ENCODE results near the gene HECW1.
A peak's percentile ranks its signal among the peaks of the same experiment; 100 is the strongest.
"Not testable (repeated sequence)": the region's sequence is repeated elsewhere in the genome, so short reads cannot be mapped to it uniquely, and the experiment has no call there.

The HECW1 gene

DNA sequence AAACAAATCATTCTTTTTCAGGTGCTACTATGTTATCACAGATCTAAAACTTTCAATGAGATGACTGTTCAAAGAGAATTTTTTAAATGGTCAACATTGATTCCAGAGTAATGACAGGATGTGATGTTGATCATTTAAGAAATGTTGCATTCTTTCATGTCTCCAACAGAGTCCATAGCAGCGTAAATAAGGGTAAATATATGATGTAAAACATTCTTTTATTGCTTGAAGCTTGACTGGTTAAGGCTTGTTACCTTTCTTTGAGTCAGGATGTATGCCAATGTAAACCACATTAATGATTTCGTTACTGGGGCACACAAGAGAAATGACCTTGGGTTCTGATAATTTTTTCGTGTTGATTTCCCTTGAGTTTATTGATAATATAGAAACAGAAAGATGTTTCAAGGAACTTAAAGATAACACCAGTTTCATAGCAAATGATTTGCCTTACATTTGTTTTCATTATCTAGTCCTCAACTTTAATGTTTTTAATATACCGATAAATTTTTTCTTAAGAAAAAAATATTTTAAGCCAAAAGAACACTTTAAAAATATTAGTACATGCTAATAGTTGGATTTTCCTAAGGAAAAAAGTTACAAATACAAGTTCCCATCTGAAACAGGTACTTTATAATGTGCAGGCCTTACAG lies 473.9 kb downstream of the HECW1 start:
- no peak for FAIRE-seq

DNA sequence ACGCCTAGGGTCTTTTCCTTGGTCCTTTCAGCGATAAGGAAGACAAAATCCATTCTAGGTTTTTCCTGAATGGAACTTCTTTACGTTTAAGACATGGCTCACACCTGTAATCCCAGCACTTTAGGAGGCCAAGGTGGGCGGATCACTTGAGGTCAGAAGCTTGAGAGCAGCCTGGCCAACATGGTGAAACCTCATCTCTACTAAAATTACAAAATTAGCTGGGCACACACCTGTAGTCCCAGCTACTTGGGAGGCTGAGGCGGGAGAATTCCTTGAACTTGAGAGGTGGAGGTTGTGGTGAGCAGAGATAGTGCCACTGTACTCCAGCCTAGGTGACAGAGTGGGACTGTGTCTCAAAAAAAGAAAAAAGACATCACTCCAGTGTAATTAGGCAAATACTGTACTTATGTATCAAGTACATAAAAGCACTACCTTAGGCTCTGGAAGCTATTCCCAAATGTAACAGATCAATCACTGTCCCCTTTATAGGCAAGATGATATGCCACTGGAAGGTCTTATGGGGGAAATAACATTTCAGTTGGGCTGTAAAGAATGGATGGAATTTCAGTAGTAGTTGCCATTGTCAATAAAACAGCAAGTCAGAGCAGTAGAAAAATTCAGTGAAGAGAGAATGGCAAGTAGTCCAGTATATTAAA lies 476.2 kb downstream of the HECW1 start:
- FAIRE-seq: no peak

DNA sequence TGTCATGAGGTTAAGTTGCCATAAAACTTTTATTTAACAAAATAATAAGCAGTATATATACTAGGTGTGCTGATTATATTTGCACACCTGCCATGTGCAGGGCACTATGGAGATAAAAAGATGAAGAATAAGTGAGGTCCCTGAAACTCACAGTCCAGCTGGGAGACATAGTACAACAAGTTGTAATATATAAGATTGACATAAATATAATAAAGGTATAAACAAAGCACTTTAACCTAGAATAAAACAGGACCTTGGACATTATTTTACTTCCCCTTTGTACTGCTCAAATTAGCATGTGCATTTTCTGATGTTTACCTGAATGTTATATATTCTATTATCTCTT lies 476.7 kb downstream of the HECW1 start:
- FAIRE-seq: no peak

DNA sequence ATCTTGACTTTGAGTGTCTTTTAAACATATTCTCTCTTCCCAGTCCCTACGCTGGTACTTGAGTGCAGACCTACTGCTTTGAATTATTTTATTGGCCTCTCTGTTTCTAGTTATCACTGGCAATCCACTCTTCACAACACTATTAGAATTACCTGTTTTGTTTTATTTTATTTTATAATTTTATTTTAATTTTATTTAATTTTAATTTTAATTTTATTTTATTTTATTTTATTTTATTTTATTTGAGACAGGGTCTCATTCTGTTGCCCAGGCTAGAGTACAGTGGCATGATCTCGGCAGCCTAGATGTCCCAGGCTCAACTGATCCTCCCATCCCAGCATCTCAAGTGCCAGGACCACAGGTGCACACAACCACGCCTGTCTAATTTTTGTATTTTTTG lies 477.3 kb downstream of the HECW1 start:
- no peak for FAIRE-seq

DNA sequence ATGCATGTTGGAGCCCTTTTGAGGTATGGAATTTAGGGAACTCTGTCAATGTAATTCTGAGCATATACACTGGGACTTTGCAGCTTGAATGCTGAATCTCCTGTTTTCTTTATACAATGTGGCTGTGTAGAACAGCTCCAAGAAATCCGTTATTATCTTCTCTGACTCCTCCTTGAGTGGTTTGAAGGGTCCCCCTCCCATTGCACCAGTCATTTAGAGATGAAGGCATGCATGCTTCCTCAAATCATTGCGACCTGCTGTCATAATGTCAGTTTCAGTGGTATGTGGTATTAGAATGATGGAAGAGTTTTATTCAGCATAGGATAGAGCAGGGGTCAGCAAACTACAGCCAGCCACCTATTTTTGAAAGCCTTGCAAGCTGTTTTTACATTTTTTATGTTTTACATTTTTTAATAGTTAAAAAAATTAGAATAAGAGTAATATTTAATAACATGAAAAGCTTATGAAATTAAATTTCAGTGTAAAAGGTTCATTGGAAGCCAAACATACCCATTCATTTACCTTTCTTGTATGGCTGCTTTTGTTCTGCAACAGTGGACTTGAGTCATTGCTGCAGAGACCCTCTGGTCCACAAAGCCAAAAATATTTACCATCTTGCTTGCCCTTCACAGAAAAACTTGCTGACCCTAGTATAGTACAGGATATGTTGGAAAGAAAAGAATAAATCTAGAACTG lies 478.6 kb downstream of the HECW1 start:
- no peak for FAIRE-seq

DNA sequence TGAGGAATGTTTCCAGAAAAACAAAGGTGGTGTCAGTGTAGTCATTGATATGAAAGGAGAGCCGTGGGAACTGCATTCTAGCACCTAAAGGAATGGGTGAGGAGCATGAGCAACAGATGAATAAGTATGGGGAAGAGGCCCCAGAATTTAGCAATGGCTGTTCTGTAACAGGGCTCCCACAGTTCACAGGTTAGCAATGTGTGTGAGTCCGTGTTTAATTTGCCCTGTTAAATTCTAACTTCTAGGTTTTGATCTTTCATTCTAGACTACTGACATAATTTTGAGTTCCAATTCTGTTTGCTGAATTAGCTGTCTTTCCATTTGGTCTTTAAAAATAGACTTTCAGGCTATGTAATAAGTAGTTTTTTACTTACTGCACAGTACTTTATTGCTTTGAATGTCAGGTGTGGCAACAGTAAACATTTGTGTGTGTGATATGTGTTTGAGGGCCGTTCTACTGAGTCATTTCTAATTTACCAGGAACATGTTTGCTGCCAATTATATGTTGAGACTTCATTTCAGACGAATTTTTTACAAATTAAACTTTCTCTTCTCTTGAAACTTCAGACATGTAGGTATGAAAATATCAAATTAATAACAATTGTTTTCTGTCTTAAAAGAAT lies 479.2 kb downstream of the HECW1 start:
- no peak for FAIRE-seq

DNA sequence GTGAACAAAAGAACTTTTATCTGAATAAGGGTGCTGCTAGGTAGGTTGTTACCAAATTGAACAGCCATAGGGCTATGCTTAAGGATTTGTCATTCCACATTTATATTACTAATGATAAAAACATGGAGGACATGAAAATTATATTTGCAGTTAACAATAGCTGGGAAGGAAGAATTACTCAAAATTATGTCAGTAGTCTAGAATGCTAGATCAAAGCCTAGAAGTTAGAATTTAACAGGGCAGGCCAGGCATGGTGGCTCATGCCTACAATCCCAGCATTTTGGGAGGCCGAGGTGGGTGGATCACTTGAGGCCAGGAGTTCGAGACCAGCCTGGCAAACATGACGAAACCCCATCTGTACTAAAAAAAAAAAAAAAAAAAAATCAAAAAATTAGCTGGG lies 479.9 kb downstream of the HECW1 start:
- peak; percentile 14 for FAIRE-seq

DNA sequence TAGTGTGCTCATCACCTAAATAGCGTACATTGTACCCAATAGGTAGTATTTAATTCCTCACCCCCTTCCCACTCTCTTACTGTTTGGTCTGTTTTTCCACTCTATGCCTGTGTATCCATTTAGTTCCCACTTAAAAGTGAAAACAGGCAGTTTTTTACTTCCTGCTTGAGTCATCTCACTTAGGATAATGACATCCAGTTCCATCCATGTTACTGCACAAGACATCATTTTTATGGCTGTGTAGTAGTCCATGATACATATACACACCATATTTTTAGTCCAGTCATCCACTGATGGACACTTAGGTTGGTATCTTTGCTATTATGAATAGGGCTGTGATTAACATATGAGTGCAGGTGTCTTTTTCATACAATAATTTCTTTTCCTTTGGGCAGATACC lies 480.6 kb downstream of the HECW1 start:
- FAIRE-seq: no peak

DNA sequence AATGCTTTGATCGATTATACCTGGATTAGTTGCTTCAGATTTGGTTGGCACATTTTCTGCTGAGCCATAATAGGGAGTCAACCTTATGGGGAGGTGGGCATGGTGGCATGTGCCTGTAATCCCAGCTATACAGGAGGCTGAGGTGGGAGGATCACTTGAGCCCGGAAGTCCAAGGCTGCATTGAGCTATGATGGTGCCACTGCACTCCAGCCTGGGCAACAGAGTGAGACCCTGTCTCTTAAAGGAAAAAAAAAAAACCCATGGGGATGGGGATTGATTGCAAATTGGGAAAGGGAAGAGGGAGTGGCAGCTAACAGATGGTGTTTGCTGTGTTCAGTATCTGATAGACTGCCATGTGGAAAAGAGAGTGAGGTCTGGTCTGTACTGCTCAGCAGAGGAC lies 481.6 kb downstream of the HECW1 start:
- no peak for FAIRE-seq

DNA sequence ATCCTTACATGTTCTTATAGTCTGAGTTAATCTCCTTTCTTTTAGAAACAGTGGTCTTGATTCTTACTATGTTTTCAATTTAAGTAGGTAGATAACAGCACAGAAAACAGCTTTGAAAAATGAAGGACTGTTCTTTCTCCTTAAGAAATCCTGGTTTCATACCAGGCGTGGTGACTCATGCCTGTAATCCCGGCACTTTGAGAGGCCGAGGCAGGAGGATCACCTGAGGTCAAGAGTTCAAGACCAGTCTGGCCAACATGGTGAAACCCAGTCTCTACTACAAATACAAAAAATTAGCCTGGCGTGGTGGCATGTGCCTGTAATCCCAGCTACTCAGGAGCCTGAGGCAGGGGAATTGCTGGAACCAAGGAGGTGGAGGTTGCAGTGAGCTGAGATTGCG lies 484.0 kb downstream of the HECW1 start:
- not testable (repeated sequence) for FAIRE-seq

DNA sequence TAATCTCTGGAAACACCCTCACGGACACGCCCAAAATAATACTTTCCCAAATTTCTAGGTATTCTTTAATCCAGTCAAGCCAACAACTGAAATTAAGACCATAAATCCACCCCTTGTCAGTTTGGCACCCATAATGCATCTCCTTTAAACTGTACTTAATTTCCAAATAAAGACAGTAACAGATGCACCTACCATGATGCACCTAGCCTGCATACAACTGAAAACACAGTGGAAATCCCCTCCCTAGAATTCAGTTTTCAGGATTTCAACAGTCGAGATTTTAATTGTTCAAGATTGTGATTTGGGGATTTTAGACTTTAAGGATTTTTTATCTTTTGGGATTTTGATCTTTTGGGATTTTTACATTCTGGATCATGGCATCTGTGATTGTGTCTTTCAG lies 487.6 kb downstream of the HECW1 start:
- no peak for FAIRE-seq

DNA sequence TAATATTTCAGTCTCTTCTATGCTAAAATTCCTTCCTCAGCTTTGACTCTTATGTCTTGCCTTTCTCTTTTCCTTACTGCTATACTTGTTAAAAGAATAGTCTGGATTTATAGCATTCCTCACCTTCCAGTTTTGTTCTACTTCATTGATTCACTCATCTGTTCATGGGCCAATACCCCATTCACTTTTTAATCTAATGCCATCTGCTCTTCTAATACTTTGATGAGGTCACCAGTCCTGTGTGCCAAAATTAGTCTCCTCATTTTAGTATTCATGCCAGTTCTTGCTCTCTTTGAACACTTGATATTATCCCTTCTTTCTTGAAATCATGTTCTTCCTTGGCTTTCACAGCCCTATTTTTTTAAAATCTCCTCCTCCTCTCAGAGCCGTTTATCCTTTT lies 489.8 kb downstream of the HECW1 start:
- FAIRE-seq: no peak

DNA sequence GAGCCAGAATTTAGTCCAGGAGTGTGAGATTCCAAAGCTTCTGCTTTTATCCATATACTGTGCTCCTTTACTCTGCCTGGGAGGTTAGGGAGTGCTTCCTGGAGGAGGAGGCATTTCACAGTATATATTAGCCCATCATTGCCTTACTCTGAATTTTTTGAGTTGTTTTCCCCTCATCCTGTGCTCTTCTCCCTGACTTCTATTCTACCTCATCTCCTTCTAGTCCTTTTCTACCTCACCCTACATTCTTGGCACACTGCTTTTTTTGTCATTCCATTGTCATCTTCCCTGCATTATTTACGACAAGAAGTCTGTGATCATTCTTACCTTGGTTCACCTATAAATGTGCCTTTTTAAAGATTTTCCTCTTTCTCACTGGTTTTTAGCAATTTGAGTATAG lies 491.8 kb downstream of the HECW1 start:
- FAIRE-seq: no peak

DNA sequence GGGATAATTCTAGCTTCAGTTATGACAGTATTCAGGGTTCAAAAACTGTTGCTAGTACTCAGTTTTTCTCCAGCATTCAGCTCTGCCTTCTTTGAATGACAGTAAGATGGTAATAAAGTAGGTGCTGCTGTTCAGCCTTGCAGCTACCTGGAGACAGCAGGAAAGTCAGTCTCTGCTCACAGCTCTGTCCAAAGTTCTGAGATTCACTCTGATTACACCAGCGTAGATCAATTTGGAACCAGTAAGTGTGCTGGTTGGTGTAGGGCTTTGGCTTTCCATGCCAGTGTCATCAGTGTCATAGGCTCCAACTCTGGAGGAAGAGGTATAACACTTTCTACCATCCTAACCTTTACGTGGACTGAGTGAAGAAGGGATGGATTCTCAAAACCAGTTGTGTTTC lies 496.6 kb downstream of the HECW1 start:
- FAIRE-seq: no peak

DNA sequence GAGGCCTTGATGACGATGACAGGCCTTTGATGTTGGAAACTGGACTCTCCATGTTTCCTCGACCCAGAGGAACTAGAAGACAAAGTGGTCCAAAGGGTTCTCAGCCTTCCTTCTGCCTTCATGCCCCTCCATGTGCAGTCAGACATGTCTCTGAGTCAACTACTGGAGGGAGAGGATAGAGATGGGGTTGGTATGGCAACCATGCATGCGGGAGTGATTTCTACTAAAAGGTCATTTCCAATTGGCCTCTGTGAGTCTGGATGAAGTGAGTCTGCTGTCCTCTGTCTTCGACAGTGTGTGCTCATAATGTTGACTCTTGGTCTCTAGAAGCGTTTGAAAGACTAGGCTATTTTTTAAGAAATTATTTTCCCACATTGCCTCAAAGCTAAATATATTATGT lies 499.7 kb downstream of the HECW1 start:
- no peak for FAIRE-seq

DNA sequence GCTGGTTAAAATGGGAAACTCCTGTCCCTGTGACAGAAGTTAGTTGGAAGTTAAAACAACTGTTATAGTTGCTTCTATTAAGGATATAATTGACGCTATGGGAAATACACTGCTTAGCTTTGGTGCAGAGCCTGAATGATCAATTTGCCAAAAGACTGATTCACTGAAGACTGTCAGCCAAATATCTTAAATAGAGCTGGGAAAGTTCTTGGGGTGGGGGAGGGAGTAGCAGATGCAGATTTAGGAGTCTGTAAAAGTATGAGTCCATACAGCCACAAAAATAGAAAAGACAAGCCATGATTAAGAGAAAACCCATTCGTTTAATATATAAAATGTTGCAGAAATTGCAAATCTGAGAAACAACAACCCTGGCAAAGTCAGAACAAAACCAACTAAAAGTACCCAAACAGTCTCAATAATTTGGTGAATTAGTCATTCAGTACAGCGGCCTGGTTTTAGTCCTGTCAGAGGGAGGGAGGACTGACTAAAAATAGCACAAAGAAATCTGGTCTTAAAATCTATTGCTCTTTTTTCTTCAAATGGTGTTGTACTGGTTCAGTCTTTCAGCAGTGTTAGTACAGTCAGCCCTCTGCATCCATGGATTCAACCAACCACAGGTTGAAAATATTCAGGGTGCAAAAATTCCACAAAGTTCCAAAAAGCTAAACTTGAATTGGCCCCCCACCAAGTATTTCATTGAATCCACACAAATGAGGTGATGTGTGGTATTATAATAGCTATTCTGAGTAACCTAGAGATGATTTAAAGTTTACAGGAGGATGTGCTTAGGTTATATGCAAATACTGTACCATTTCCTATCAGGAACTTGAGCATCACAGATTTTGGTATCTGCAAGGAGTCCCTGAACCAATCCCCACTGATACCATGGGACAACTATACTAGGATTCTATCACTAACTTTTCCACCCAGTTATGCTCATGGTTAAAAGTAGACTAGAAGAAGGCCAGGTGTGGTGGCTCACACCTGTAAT lies 500.4 kb downstream of the HECW1 start:
- FAIRE-seq: no peak
